CD14-positive monocyte (primary cell): Measurements from ENCODE around the gene FOXO3. TPM values are rescaled to one million over a fixed set of nuclear protein-coding genes. Genes with fewer than 3 reads are reported as not detected.

Experiments
- DNase-seq, 3 donors: peaks; one replicate each; pipeline ENCODE4 v3.0.0-alpha.2; 2011 to 2022
- H2AFZ ChIP-seq: 2 replicates; pipeline ENCODE4 v1.6.0; 2012; ENCODE audit warnings: mild to moderate bottlenecking, low read depth, low read length, inconsistent platforms; ENCODE audit not compliant: insufficient read depth, poor library complexity, severe bottlenecking
- H3K27ac ChIP-seq, 2 donors: 1 replicate in 1 of 2; 2 replicates in 1 of 2; pipeline ENCODE4 v1.5.1; 2012 to 2013; ENCODE audit warnings: low read length in 2 of 2, control low read depth in 1 of 2, inconsistent platforms in 1 of 2, low read depth in 1 of 2, mild to moderate bottlenecking in 1 of 2
- H3K27me3 ChIP-seq, 2 donors: one replicate each; pipeline versions ENCODE4 v1.6.0 to v1.6.1; 2011 to 2013; ENCODE audit warnings: low read length in 2 of 2; ENCODE audit not compliant: control insufficient read depth in 2 of 2, insufficient read depth in 2 of 2
- H3K36me3 ChIP-seq, 2 donors: replicated peaks in 1 of 2; 1 replicate in 1 of 2; 2 replicates in 1 of 2; pipeline versions ENCODE4 v1.5.1 to v1.6.1; 2012 to 2013; ENCODE audit warnings: low read length in 2 of 2, control low read depth in 1 of 2, inconsistent platforms in 1 of 2, mild to moderate bottlenecking in 1 of 2; ENCODE audit not compliant: insufficient read depth in 2 of 2, control insufficient read depth in 1 of 2
- H3K4me1 ChIP-seq, 2 donors: 1 replicate in 1 of 2; 2 replicates in 1 of 2; pipeline versions ENCODE4 v1.5.1 to v1.6.1; 2012 to 2013; ENCODE audit warnings: low read length in 2 of 2, control low read depth in 1 of 2, inconsistent platforms in 1 of 2, mild to moderate bottlenecking in 1 of 2, moderate library complexity in 1 of 2; ENCODE audit not compliant: insufficient read depth in 2 of 2, control insufficient read depth in 1 of 2
- H3K4me2 ChIP-seq: replicated peaks from 2 replicates; pipeline ENCODE3; 2012; ENCODE audit warnings: low read length, moderate library complexity, mild to moderate bottlenecking; ENCODE audit not compliant: poor library complexity, severe bottlenecking; ENCODE audit errors: extremely low read depth
- H3K4me3 ChIP-seq, 3 experiments: fragments of 200-600 bp in 1 of 3; sonication (generic) in 1 of 3; replicated peaks in 1 of 3; 1 replicate in 2 of 3; 2 replicates in 1 of 3; pipeline ENCODE4 v1.5.1; 2011 to 2013; ENCODE audit warnings: low read length in 3 of 3, mild to moderate bottlenecking in 3 of 3, control low read depth in 2 of 3, low read depth in 2 of 3, inconsistent platforms in 1 of 3, moderate library complexity in 1 of 3
- H3K79me2 ChIP-seq: 2 replicates; pipeline ENCODE4 v1.6.0; 2012; ENCODE audit warnings: mild to moderate bottlenecking, control low read depth, inconsistent platforms, low read length, moderate library complexity; ENCODE audit not compliant: insufficient read depth
- H3K9ac ChIP-seq: 2 replicates; pipeline ENCODE4 v1.6.0; 2017; ENCODE audit warnings: low read length, mild to moderate bottlenecking; ENCODE audit not compliant: insufficient read depth, poor library complexity, severe bottlenecking
- H3K9me3 ChIP-seq, 2 donors: replicated peaks in 1 of 2; 1 replicate in 1 of 2; 2 replicates in 1 of 2; pipeline versions ENCODE4 v1.5.1 to v1.6.1; 2012 to 2013; ENCODE audit warnings: low read length in 2 of 2, control low read depth in 1 of 2; ENCODE audit not compliant: control insufficient read depth in 1 of 2, insufficient read depth in 1 of 2
- H4K20me1 ChIP-seq: 2 replicates; pipeline ENCODE4 v1.6.0; 2012; ENCODE audit warnings: mild to moderate bottlenecking, low read length, control low read depth, moderate library complexity; ENCODE audit not compliant: insufficient read depth
- H3K27ac Mint-ChIP-seq, 7 donors: one replicate each; pipeline ENCODE4 v1.8.0; 2020; ENCODE audit warnings: mild to moderate bottlenecking in 7 of 7, mixed read lengths in 7 of 7, moderate library complexity in 6 of 7, inconsistent platforms in 2 of 7
- H3K27me3 Mint-ChIP-seq, 3 donors: one replicate each; pipeline ENCODE4 v1.8.0; 2021 to 2022; ENCODE audit warnings: low read depth in 3 of 3, mild to moderate bottlenecking in 3 of 3, mixed read lengths in 3 of 3, moderate library complexity in 3 of 3, inconsistent platforms in 1 of 3
- H3K36me3 Mint-ChIP-seq, 2 donors: one replicate each; pipeline ENCODE4 v1.8.0; 2020; ENCODE audit warnings: mixed read lengths in 2 of 2, inconsistent platforms in 1 of 2, mild to moderate bottlenecking in 1 of 2
- H3K4me1 Mint-ChIP-seq: one replicate; pipeline ENCODE4 v1.8.0; 2020; ENCODE audit warnings: mild to moderate bottlenecking, mixed read lengths
- H3K4me3 Mint-ChIP-seq, 2 donors: one replicate each; pipeline ENCODE4 v1.8.0; 2020; ENCODE audit warnings: mild to moderate bottlenecking in 2 of 2, mixed read lengths in 2 of 2, moderate library complexity in 1 of 2
- H3K9me3 Mint-ChIP-seq, 7 donors: one replicate each; pipeline ENCODE4 v1.8.0; 2020 to 2022; ENCODE audit warnings: mixed read lengths in 7 of 7, mild to moderate bottlenecking in 6 of 7, moderate library complexity in 6 of 7, inconsistent platforms in 2 of 7
- CTCF ChIP-seq: fragments of 200-600 bp; IDR thresholded peaks from one replicate; pipeline ENCODE4 v1.8.0; 2022; ENCODE audit warnings: antibody characterized with exemption, mild to moderate bottlenecking
- WGBS: methylation state at CpG from one replicate; pipeline ENCODE4 v1.1.5; 2013; ENCODE audit warnings: missing lambda C conversion rate; ENCODE audit not compliant: insufficient coverage; 5-methylcytosine and 5-hydroxymethylcytosine counted together
- intact Hi-C, 2 donors: fragments of 100-400 bp; cut with micrococcal nuclease; formaldehyde crosslinking; loops; one replicate each; pipeline versions ENCODE4 v1.15.0 to v1.15.1; 2023
- polyA plus RNA-seq, 3 donors: library from polyadenylated mRNA; depleted of rRNA in 1 of 3; unstranded in 2 of 3; stranded (reverse) in 1 of 3; fragments of 300-500 nt in 2 of 3; fragments of >200 nt in 1 of 3; fragmentation: Illumina TruSeq in 2 of 3; gene quantifications; 1 replicate in 2 of 3; 2 replicates in 1 of 3; pipeline ENCODE4 v1.2.3, GENCODE V29; 2012 to 2021

Gene FOXO3
- polyA plus RNA-seq, 3 donors, result 15.4 to 23.2 (median 17.5) TPM

GRCh38 chr6:108655806-108656651 is 95.3 kb downstream of the FOXO3 start:
- 96% methylated on average over 8 of the region's 12 CpGs for WGBS
- Histone ChIP-seq H3K4me1 (peaks cover 30 to 34% of the 10 kb centered on the region in 2 donors), H3K9ac (no peak overlapping the region), H4K20me1 (peaks cover 100% of the 10 kb centered on the region), H3K27ac (no peak overlapping the region), H3K9me3 (no peaks in the 10 kb centered on the region), H2AFZ (no peak overlapping the region), H3K4me2 (no peak overlapping the region), H3K27me3 (no peaks in the 10 kb centered on the region), H3K79me2 (peaks cover 93% of the 10 kb centered on the region), H3K4me3 (no peak overlapping the region), H3K36me3 (no peaks in the 10 kb centered on the region)
- peaks cover 6 to 28% of the 10 kb centered on the region in 2 donors for H3K36me3 Mint-ChIP-seq
- intact Hi-C loops, result loop anchor here in 1 of 2 donors (5.0 to 10.0 kb wide), 2 partner anchors 34 to 129 kb away; no protein-coding TSS in a partner anchor
- peaks cover 36% of the 10 kb centered on the region for H3K4me1 Mint-ChIP-seq
- TF ChIP-seq CTCF, result no peak
- no peak overlapping the region for H3K4me3 Mint-ChIP-seq
- no peak overlapping the region for H3K27ac Mint-ChIP-seq
- DNase-seq, result no peak
- H3K9me3 Mint-ChIP-seq, result no peaks in the 10 kb centered on the region
- H3K27me3 Mint-ChIP-seq, result no peaks in the 10 kb centered on the region

- Histone ChIP-seq H3K27me3 (no peaks in the 10 kb centered on the region), H3K79me2 (peaks cover 91% of the 10 kb centered on the region), H3K4me2 (no peak overlapping the region), H4K20me1 (peaks cover 100% of the 10 kb centered on the region), H3K27ac (no peak overlapping the region), H3K9ac (no peak overlapping the region), H3K4me1 (peaks cover 22 to 26% of the 10 kb centered on the region in 2 donors), H2AFZ (no peak overlapping the region), H3K9me3 (no peaks in the 10 kb centered on the region), H3K4me3 (no peak overlapping the region), H3K36me3 (no peaks in the 10 kb centered on the region)
- H3K27me3 Mint-ChIP-seq, result no peaks in the 10 kb centered on the region
- no peak for TF ChIP-seq CTCF
- intact Hi-C loops, result loop anchor here in 1 of 2 donors (5.0 to 10.0 kb wide), 2 partner anchors 35 to 128 kb away; no protein-coding TSS in a partner anchor
- WGBS, result no CpG with 5 or more reads among the region's 2 CpGs
- H3K4me3 Mint-ChIP-seq, result no peak overlapping the region
- peaks cover 30% of the 10 kb centered on the region for H3K4me1 Mint-ChIP-seq
- no peak for DNase-seq
- H3K27ac Mint-ChIP-seq, result no peak overlapping the region
- H3K36me3 Mint-ChIP-seq, result peaks cover 6 to 23% of the 10 kb centered on the region in 2 donors
- H3K9me3 Mint-ChIP-seq, result no peaks in the 10 kb centered on the region
Measured at GRCh38 chr6:108656836-108657235, 96.1 kb downstream of the FOXO3 start.
